GM12878 (cell line): Measurements from ENCODE around the gene RPS27L. TPM values are rescaled to one million over a fixed set of nuclear protein-coding genes. Genes with fewer than 3 reads are reported as not detected.

Source experiments
- ATF7 ChIP-seq: fragments of 450-650 bp; IDR thresholded peaks from 2 replicates; pipeline ENCODE4 v1.6.1; 2016; ENCODE audit warnings: low read depth, mild to moderate bottlenecking
- CHD1 ChIP-seq: IDR thresholded peaks from 2 replicates; pipeline ENCODE4 v1.6.1; 2012; ENCODE audit warnings: low read depth, low read length, improper control_type of control experiment
- CHD4 ChIP-seq: fragments of 200-600 bp; sonication (generic); IDR thresholded peaks from 2 replicates; pipeline ENCODE4 v1.6.1; 2016; ENCODE audit warnings: mild to moderate bottlenecking
- EED ChIP-seq: sonication (generic); IDR thresholded peaks from 2 replicates; pipeline ENCODE4 v1.6.1; 2016; ENCODE audit warnings: antibody characterized with exemption, low read depth
- EP300 ChIP-seq, 2 experiments: fragments of 150-350 bp in 1 of 2; IDR thresholded peaks; 2 replicates each; pipeline ENCODE4 v1.6.1; 2011 to 2012; ENCODE audit warnings: low read depth in 2 of 2, low read length in 2 of 2, borderline replicate concordance in 1 of 2, improper control_type of control experiment in 1 of 2, inconsistent platforms in 1 of 2; ENCODE audit not compliant: control insufficient read depth in 1 of 2
- IKZF1 ChIP-seq: fragments of 450-650 bp; conservative IDR thresholded peaks from 2 replicates; pipeline ENCODE4 v1.6.1; 2017; ENCODE audit warnings: antibody characterized with exemption, mild to moderate bottlenecking
- IKZF2 ChIP-seq, 2 experiments: fragments of 450-650 bp; IDR thresholded peaks; 2 replicates each; pipeline ENCODE4 v1.6.1; 2017; ENCODE audit warnings: mild to moderate bottlenecking in 2 of 2, moderate library complexity in 2 of 2
- JUND ChIP-seq: IDR thresholded peaks from 2 replicates; pipeline ENCODE4 v1.6.1; 2012; ENCODE audit warnings: low read depth, mild to moderate bottlenecking, low read length, improper control_type of control experiment, moderate library complexity
- KAT2A ChIP-seq: conservative IDR thresholded peaks from 2 replicates; pipeline ENCODE4 v1.6.1; 2011; ENCODE audit warnings: low read depth, low read length; ENCODE audit not compliant: control insufficient read depth
- KLF5 ChIP-seq: fragments of 450-650 bp; IDR thresholded peaks from 2 replicates; pipeline ENCODE4 v1.6.1; 2014; ENCODE audit warnings: mild to moderate bottlenecking; ENCODE audit not compliant: partially characterized antibody
- MTA2 ChIP-seq: fragments of 450-650 bp; IDR thresholded peaks from 2 replicates; pipeline ENCODE4 v1.6.1; 2016; ENCODE audit warnings: low read depth, mild to moderate bottlenecking, moderate library complexity
- MTA3 ChIP-seq: IDR thresholded peaks from 2 replicates; pipeline ENCODE4 v1.6.1; 2012; ENCODE audit warnings: low read length, inconsistent platforms, borderline replicate concordance
- MYC ChIP-seq: IDR thresholded peaks from 2 replicates; pipeline ENCODE4 v1.6.1; 2011; ENCODE audit warnings: mild to moderate bottlenecking, low read length, moderate library complexity, inconsistent platforms; ENCODE audit not compliant: insufficient read depth, insufficient replicate concordance, insufficient read length, severe bottlenecking
- NBN ChIP-seq: fragments of 450-650 bp; IDR thresholded peaks from 2 replicates; pipeline ENCODE4 v1.6.1; 2016
- NFYA ChIP-seq: IDR thresholded peaks from 2 replicates; pipeline ENCODE4 v1.6.1; 2011; ENCODE audit warnings: low read depth, mild to moderate bottlenecking, low read length, improper control_type of control experiment, borderline replicate concordance
- PAX8 ChIP-seq: fragments of 450-650 bp; IDR thresholded peaks from 2 replicates; pipeline ENCODE4 v1.6.1; 2017; ENCODE audit warnings: mild to moderate bottlenecking, moderate library complexity
- RCOR1 ChIP-seq: conservative IDR thresholded peaks from 2 replicates; pipeline ENCODE4 v1.6.1; 2012; ENCODE audit warnings: low read depth, low read length, improper control_type of control experiment
- TARDBP ChIP-seq: IDR thresholded peaks from 2 replicates; pipeline ENCODE4 v1.6.1; 2016; ENCODE audit warnings: borderline replicate concordance
- TBL1XR1 ChIP-seq: IDR thresholded peaks from 2 replicates; pipeline ENCODE4 v1.6.1; 2012; ENCODE audit warnings: low read depth, low read length, improper control_type of control experiment
- ZNF217 ChIP-seq: fragments of 450-650 bp; IDR thresholded peaks from 2 replicates; pipeline ENCODE4 v1.6.1; 2017; ENCODE audit warnings: antibody characterized with exemption, mild to moderate bottlenecking
- polyA plus RNA-seq, 11 experiments: library from polyadenylated mRNA; depleted of rRNA in 4 of 11; unstranded in 6 of 11; stranded (reverse) in 5 of 11; fragments of >200 nt; fragmentation: Nextera tagmentation in 4 of 11; fragmentation: Illumina TruSeq in 1 of 11; extraction: Ambion mirVana in 4 of 11; extraction: Trizol in 1 of 11; gene quantifications; 1 replicate in 1 of 11; 2 replicates in 10 of 11; pipeline versions ENCODE4 v1.2.1 to v1.2.3, GENCODE V29; 2011 to 2016; ENCODE audit warnings: inconsistent platforms in 2 of 11, missing spikeins in 2 of 11, low read depth in 1 of 11
- total RNA-seq, 4 experiments: library from RNA; depleted of rRNA in 3 of 4; stranded (reverse); fragments of >200 nt in 3 of 4; fragmentation: Illumina TruSeq in 1 of 4; extraction: Trizol in 1 of 4; gene quantifications; 2 replicates each; pipeline versions ENCODE4 v1.2.1 to v1.2.3, GENCODE V29; 2013 to 2021
- TF ChIP-seq, protein P1 (sequence below): fragments of 450-650 bp; IDR thresholded peaks from 2 replicates; pipeline ENCODE4 v1.6.1; 2014; ENCODE audit warnings: mild to moderate bottlenecking
- TF ChIP-seq, protein P2 (sequence below): fragments of 450-650 bp; IDR thresholded peaks from 2 replicates; pipeline ENCODE4 v1.6.1; 2017; ENCODE audit warnings: mild to moderate bottlenecking, moderate library complexity
- TF ChIP-seq, protein P3 (sequence below): fragments of 450-650 bp; conservative IDR thresholded peaks from 2 replicates; pipeline ENCODE4 v1.6.1; 2017; ENCODE audit warnings: mild to moderate bottlenecking, moderate library complexity
- TF ChIP-seq, protein P4 (sequence below): fragments of 450-650 bp; IDR thresholded peaks from 2 replicates; pipeline ENCODE4 v1.6.1; 2016; ENCODE audit warnings: mild to moderate bottlenecking

Gene RPS27L
- total and polyA plus RNA-seq, 10 of the 15 experiments (the other 5 are each of a cell fraction or from before 2014, with no cell fraction given) = 133 to 970 (median 220) TPM

DNA sequence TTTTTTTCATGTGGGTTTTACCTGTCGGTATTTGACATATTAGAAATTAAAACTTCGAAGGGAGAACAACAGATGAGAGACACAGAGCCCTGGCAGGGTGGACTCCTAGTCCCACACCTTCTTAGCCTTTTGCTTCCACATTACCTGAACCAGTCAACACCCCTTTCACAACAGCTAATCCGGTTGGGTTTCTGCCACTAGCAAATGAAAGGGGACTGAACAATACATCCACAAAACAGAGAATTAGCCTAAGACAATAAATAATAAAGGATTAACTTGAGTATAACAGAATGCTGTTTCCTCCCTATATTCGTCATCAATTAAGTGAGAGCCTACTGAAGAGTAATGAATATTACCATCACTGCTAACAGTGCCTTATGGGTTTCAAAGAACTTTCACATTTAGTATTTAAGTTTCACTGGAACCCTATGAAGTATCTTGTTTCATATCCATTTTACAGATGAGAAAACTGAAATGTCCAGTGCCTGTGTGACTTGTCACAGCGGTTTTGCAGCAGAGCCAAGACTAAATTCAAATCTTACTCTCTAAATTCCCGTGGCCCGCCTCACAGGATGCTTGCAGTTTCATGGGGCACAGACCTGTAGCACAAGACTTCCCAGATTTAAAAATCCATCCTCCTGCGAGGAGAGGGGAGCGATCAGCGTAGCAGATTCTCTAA, 31.1 kb upstream of the RPS27L start (continued):
- TF ChIP-seq EP300 (IDR thresholded peaks at IDR 0.05; ENCODE audit: borderline replicate concordance in 1 of 2, control insufficient read depth in 1 of 2, low read depth in 2 of 2, low read length in 2 of 2) (peak in 1 of 2 experiments; percentile 43; a peak in 1 of 4 replicates), RCOR1 (no peak), MYC (no peak), IKZF2 (IDR thresholded peaks at IDR 0.05) (no peak; a peak in 1 of 4 replicates), EED (no peak), CHD4 (no peak), TBL1XR1 (no peak), NFYA (no peak), IKZF1 (no peak), MTA2 (peak; percentile 44; the same call in 1 of the 2 replicates), CHD1 (no peak), KAT2A (no peak), ZNF217 (peak; percentile 60; the same call in 1 of the 2 replicates), ATF7 (peak; percentile 39; the same call in 1 of the 2 replicates), KLF5 (peak; percentile 17), PAX8 (no peak), MTA3 (peak; percentile 53; the same call in 1 of the 2 replicates), JUND (no peak), NBN (no peak), TARDBP (no peak)
- TF ChIP-seq, protein P1, sequence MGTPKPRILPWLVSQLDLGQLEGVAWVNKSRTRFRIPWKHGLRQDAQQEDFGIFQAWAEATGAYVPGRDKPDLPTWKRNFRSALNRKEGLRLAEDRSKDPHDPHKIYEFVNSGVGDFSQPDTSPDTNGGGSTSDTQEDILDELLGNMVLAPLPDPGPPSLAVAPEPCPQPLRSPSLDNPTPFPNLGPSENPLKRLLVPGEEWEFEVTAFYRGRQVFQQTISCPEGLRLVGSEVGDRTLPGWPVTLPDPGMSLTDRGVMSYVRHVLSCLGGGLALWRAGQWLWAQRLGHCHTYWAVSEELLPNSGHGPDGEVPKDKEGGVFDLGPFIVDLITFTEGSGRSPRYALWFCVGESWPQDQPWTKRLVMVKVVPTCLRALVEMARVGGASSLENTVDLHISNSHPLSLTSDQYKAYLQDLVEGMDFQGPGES = no peak
- TF ChIP-seq, protein P2, sequence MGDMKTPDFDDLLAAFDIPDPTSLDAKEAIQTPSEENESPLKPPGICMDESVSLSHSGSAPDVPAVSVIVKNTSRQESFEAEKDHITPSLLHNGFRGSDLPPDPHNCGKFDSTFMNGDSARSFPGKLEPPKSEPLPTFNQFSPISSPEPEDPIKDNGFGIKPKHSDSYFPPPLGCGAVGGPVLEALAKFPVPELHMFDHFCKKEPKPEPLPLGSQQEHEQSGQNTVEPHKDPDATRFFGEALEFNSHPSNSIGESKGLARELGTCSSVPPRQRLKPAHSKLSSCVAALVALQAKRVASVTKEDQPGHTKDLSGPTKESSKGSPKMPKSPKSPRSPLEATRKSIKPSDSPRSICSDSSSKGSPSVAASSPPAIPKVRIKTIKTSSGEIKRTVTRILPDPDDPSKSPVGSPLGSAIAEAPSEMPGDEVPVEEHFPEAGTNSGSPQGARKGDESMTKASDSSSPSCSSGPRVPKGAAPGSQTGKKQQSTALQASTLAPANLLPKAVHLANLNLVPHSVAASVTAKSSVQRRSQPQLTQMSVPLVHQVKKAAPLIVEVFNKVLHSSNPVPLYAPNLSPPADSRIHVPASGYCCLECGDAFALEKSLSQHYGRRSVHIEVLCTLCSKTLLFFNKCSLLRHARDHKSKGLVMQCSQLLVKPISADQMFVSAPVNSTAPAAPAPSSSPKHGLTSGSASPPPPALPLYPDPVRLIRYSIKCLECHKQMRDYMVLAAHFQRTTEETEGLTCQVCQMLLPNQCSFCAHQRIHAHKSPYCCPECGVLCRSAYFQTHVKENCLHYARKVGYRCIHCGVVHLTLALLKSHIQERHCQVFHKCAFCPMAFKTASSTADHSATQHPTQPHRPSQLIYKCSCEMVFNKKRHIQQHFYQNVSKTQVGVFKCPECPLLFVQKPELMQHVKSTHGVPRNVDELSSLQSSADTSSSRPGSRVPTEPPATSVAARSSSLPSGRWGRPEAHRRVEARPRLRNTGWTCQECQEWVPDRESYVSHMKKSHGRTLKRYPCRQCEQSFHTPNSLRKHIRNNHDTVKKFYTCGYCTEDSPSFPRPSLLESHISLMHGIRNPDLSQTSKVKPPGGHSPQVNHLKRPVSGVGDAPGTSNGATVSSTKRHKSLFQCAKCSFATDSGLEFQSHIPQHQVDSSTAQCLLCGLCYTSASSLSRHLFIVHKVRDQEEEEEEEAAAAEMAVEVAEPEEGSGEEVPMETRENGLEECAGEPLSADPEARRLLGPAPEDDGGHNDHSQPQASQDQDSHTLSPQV = no peak
- TF ChIP-seq, protein P3, sequence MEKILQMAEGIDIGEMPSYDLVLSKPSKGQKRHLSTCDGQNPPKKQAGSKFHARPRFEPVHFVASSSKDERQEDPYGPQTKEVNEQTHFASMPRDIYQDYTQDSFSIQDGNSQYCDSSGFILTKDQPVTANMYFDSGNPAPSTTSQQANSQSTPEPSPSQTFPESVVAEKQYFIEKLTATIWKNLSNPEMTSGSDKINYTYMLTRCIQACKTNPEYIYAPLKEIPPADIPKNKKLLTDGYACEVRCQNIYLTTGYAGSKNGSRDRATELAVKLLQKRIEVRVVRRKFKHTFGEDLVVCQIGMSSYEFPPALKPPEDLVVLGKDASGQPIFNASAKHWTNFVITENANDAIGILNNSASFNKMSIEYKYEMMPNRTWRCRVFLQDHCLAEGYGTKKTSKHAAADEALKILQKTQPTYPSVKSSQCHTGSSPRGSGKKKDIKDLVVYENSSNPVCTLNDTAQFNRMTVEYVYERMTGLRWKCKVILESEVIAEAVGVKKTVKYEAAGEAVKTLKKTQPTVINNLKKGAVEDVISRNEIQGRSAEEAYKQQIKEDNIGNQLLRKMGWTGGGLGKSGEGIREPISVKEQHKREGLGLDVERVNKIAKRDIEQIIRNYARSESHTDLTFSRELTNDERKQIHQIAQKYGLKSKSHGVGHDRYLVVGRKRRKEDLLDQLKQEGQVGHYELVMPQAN = no peak
- TF ChIP-seq, protein P4, sequence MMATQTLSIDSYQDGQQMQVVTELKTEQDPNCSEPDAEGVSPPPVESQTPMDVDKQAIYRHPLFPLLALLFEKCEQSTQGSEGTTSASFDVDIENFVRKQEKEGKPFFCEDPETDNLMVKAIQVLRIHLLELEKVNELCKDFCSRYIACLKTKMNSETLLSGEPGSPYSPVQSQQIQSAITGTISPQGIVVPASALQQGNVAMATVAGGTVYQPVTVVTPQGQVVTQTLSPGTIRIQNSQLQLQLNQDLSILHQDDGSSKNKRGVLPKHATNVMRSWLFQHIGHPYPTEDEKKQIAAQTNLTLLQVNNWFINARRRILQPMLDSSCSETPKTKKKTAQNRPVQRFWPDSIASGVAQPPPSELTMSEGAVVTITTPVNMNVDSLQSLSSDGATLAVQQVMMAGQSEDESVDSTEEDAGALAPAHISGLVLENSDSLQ = no peak
